ENCODE data around the gene ITGB8. TPM values are rescaled to one million over a fixed set of nuclear protein-coding genes. Genes with fewer than 3 reads are reported as not detected.

ITGB8 gene
- total and polyA plus RNA-seq, 2 experiments from 2014 or later = 0.71 to 3.0 TPM

GRCh38 chr7:20307119-20307518, 23.6 kb upstream of the ITGB8 start:
- no peak overlapping the region for H3K4me3 Mint-ChIP-seq

More at GRCh38 chr7:20307119-20307518, 23.6 kb upstream of the ITGB8 start:
- Histone ChIP-seq H3K4me1 (ENCODE audit: insufficient read depth) (peaks cover 21% of the 10 kb centered on the region), H3K27ac (ENCODE audit: low read depth) (0 out of 2 replicates have a peak overlapping the region, but pooled peaks have one; percentile 2), H3K4me2 (peak overlapping the region; percentile 23), H3K9me2 (ENCODE audit: insufficient read depth) (no peaks in the 10 kb centered on the region), H4K20me1 (replicated peaks; ENCODE audit: insufficient read depth) (no peaks in the 10 kb centered on the region), H3K4me3 (0 out of 2 replicates have a peak overlapping the region, but pooled peaks have one; percentile 6), H3K79me2 (replicated peaks; ENCODE audit: insufficient read depth) (no peaks in the 10 kb centered on the region), H3F3A (replicated peaks; ENCODE audit: low read depth) (no peaks in the 10 kb centered on the region), H2AFZ (no peak overlapping the region), H3K27me3 (ENCODE audit: insufficient read depth) (no peaks in the 10 kb centered on the region), H3K36me3 (ENCODE audit: insufficient read depth) (no peaks in the 10 kb centered on the region)
- TF ChIP-seq EZH2phosphoT487 (IDR thresholded peaks at IDR 0.05; ENCODE audit: unreplicated experiment) (no peak), ZNF114 (CRISPR knock-in tag; IDR thresholded peaks at IDR 0.05) (no peak), STAT1 (IDR thresholded peaks at IDR 0.05; ENCODE audit: unreplicated experiment) (no peak), REST (IDR thresholded peaks at IDR 0.05; ENCODE audit: unreplicated experiment) (no peak), POLR2AphosphoS5 (IDR thresholded peaks at IDR 0.05; ENCODE audit: low read depth) (no peak), ETS1 (IDR thresholded peaks at IDR 0.05) (no peak), JUNB (IDR thresholded peaks at IDR 0.05; ENCODE audit: unreplicated experiment) (no peak), EZH2 (IDR thresholded peaks at IDR 0.05; ENCODE audit: low read depth, unreplicated experiment) (no peak), ZNF462 (CRISPR knock-in tag; IDR thresholded peaks at IDR 0.05) (no peak), ZNF331 (CRISPR knock-in tag; IDR thresholded peaks at IDR 0.05; ENCODE audit: low read depth) (no peak), NANOG (IDR thresholded peaks at IDR 0.05; ENCODE audit: borderline replicate concordance) (no peak), CREB1 (CRISPR knock-in tag; IDR thresholded peaks at IDR 0.05; ENCODE audit: low read depth) (no peak), CTCF (conservative IDR thresholded peaks at IDR 0.05; ENCODE audit: low read depth in 2 of 2) (no peak)
- 0 out of 2 replicates have a peak overlapping the region, but pooled peaks have one; percentile 25 for H3K27ac Mint-ChIP-seq
- ATAC-seq = peak; percentile 70
- H3K36me3 Mint-ChIP-seq (ENCODE audit: low read depth) = no peaks in the 10 kb centered on the region
- H3K27me3 Mint-ChIP-seq (ENCODE audit: insufficient read depth, low read depth, poor library complexity) = no peaks in the 10 kb centered on the region
- H3K9me3 Mint-ChIP-seq = no peaks in the 10 kb centered on the region
- peak; percentile 80 for DNase-seq (ENCODE audit: low spot score)
- H3K4me1 Mint-ChIP-seq = peaks cover 19% of the 10 kb centered on the region

All from GM23338 (cell line).